HepG2 (cell line): ENCODE data around the gene ZMYND8. TPM values are rescaled to one million over a fixed set of nuclear protein-coding genes. Genes with fewer than 3 reads are reported as not detected.
A peak's percentile ranks its signal among the peaks of the same experiment; 100 is the strongest.

Experiments used
- BHLHE40 ChIP-seq: IDR thresholded peaks from 2 replicates; pipeline ENCODE4 v1.6.1; 2011; ENCODE audit warnings: low read length, improper control_type of control experiment
- CREB1 ChIP-seq, 2 experiments: fragments of 450-650 bp in 1 of 2; IDR thresholded peaks; 2 replicates each; pipeline ENCODE4 v1.6.1; 2016 to 2017; ENCODE audit warnings: control low read depth in 1 of 2, mild to moderate bottlenecking in 1 of 2, missing compliant biosample characterization in 1 of 2, missing genetic modification characterization in 1 of 2
- DZIP1 ChIP-seq: sonication (generic); formaldehyde crosslinking; IDR thresholded peaks from 2 replicates; pipeline ENCODE4 v1.5.0; 2020; ENCODE audit warnings: mild to moderate bottlenecking, missing genetic modification reagents
- ETV5 ChIP-seq: IDR thresholded peaks from 2 replicates; pipeline ENCODE4 v1.6.1; 2018; ENCODE audit warnings: missing biosample characterization, missing genetic modification reagents, inconsistent platforms, borderline replicate concordance
- NFIB ChIP-seq: sonication (generic); formaldehyde crosslinking; IDR thresholded peaks from 2 replicates; pipeline ENCODE4 v1.9.0; 2021; ENCODE audit warnings: missing genetic modification reagents, mild to moderate bottlenecking, borderline replicate concordance
- PAWR ChIP-seq: sonication (generic); formaldehyde crosslinking; IDR thresholded peaks from 2 replicates; pipeline ENCODE4 v1.4.0; 2020; ENCODE audit warnings: missing genetic modification reagents, mild to moderate bottlenecking, borderline replicate concordance
- TAF15 ChIP-seq: fragments of 200-400 bp; formaldehyde crosslinking; IDR thresholded peaks from one replicate; pipeline ENCODE4 v1.6.1; 2018; ENCODE audit warnings: mild to moderate bottlenecking, low read depth, low read length; ENCODE audit not compliant: poor library complexity, severe bottlenecking
- THAP8 ChIP-seq: sonication (generic); formaldehyde crosslinking; IDR thresholded peaks from 2 replicates; pipeline ENCODE4 v1.5.1; 2020; ENCODE audit warnings: missing genetic modification reagents, mild to moderate bottlenecking, borderline replicate concordance
- U2AF1 ChIP-seq: fragments of 200-400 bp; formaldehyde crosslinking; optimal IDR thresholded peaks from 2 replicates; pipeline ENCODE3; 2017; ENCODE audit warnings: mild to moderate bottlenecking, low read depth, low read length
- YEATS4 ChIP-seq: sonication (generic); formaldehyde crosslinking; IDR thresholded peaks from 2 replicates; pipeline ENCODE4 v1.4.0; 2020; ENCODE audit warnings: missing genetic modification reagents, borderline replicate concordance
- ZBTB33 ChIP-seq: sonication (generic); formaldehyde crosslinking; IDR thresholded peaks from 2 replicates; pipeline ENCODE4 v1.4.0; 2020; ENCODE audit warnings: missing genetic modification reagents
- ZFP37 ChIP-seq: sonication (generic); formaldehyde crosslinking; IDR thresholded peaks from 2 replicates; pipeline ENCODE4 v1.4.0; 2020; ENCODE audit warnings: missing genetic modification reagents, borderline replicate concordance
- ZKSCAN5 ChIP-seq: sonication (generic); formaldehyde crosslinking; IDR thresholded peaks from 2 replicates; pipeline ENCODE4 v1.5.1; 2020; ENCODE audit warnings: mild to moderate bottlenecking, missing genetic modification reagents
- ZNF12 ChIP-seq: sonication (generic); formaldehyde crosslinking; IDR thresholded peaks from 2 replicates; pipeline ENCODE4 v1.5.0; 2020; ENCODE audit warnings: missing genetic modification reagents
- ZNF280B ChIP-seq: sonication (generic); formaldehyde crosslinking; IDR thresholded peaks from 2 replicates; pipeline ENCODE4 v1.5.0; 2020; ENCODE audit warnings: missing genetic modification reagents, mild to moderate bottlenecking, borderline replicate concordance
- ZNF333 ChIP-seq: sonication (generic); formaldehyde crosslinking; IDR thresholded peaks from 2 replicates; pipeline ENCODE4 v1.4.0; 2020; ENCODE audit warnings: mild to moderate bottlenecking, missing genetic modification reagents, borderline replicate concordance
- ZNF883 ChIP-seq: sonication (generic); formaldehyde crosslinking; IDR thresholded peaks from 2 replicates; pipeline ENCODE4 v1.5.1; 2020; ENCODE audit warnings: mild to moderate bottlenecking, missing genetic modification reagents; ENCODE audit errors: not compliant biosample characterization
- ZSCAN30 ChIP-seq: sonication (generic); formaldehyde crosslinking; IDR thresholded peaks from 2 replicates; pipeline ENCODE4 v1.5.0; 2020; ENCODE audit warnings: mild to moderate bottlenecking, missing genetic modification reagents
- polyA plus RNA-seq, 8 experiments: library from polyadenylated mRNA; depleted of rRNA in 3 of 8; stranded (reverse) in 7 of 8; unstranded in 1 of 8; fragments of >200 nt; fragmentation: Illumina TruSeq in 4 of 8; extraction: Trizol in 4 of 8; gene quantifications; 2 replicates each; pipeline versions ENCODE4 v1.2.1 to v1.2.3, GENCODE V29; 2011 to 2016; ENCODE audit warnings: low read depth in 4 of 8, missing spikeins in 1 of 8, mixed read lengths in 1 of 8; ENCODE audit not compliant: insufficient read depth in 1 of 8
- total RNA-seq, 5 experiments: library from RNA; depleted of rRNA; stranded (reverse); fragments of >200 nt; fragmentation: Illumina TruSeq; extraction: Trizol; gene quantifications; 2 replicates each; pipeline ENCODE4 v1.2.3, GENCODE V29; 2016; ENCODE audit warnings: low read depth in 1 of 5

ZMYND8 gene
- total and polyA plus RNA-seq, 2 of the 13 experiments (the other 11 are each of a cell fraction or from before 2014, with no cell fraction given), result 53.9 to 84.7 TPM

- peak; percentile 40; the same call in 1 of the 2 replicates for TF ChIP-seq ZNF333
- TF ChIP-seq PAWR (CRISPR knock-in tag), result no peak
- TF ChIP-seq ZFP37 (CRISPR knock-in tag), result no peak
- TF ChIP-seq ZBTB33, result peak; percentile 86
- no peak for TF ChIP-seq YEATS4 (CRISPR knock-in tag)
- TF ChIP-seq DZIP1 (CRISPR knock-in tag), result no peak
- TF ChIP-seq NFIB (CRISPR knock-in tag), result no peak
- TF ChIP-seq U2AF1, result no peak
- peak; percentile 15 for TF ChIP-seq ZNF883 (CRISPR knock-in tag)
- no peak for TF ChIP-seq ETV5 (CRISPR knock-in tag)
- no peak for TF ChIP-seq ZSCAN30
- TF ChIP-seq CREB1 (IDR thresholded peaks at IDR 0.05), result 0 out of 2 replicates have a peak, but pooled peaks have one; percentile 33
- TF ChIP-seq CREB1 (CRISPR knock-in tag; IDR thresholded peaks at IDR 0.05), result no peak
- no peak for TF ChIP-seq ZNF12 (CRISPR knock-in tag)
- TF ChIP-seq ZNF280B, result 0 out of 2 replicates have a peak, but pooled peaks have one; percentile 25
- TF ChIP-seq THAP8 (CRISPR knock-in tag), result no peak
- no peak for TF ChIP-seq ZKSCAN5 (CRISPR knock-in tag)
- 0 out of 2 replicates have a peak, but pooled peaks have one; percentile 3 for TF ChIP-seq BHLHE40
- TF ChIP-seq TAF15, result no peak
These were observed 23.1 kb upstream of the ZMYND8 start (continued) for GRCh38 chr20:47379433-47380150.
